ENCODE data around the gene GNAI2. TPM values are rescaled to one million over a fixed set of nuclear protein-coding genes. Genes with fewer than 3 reads are reported as not detected.

Gene GNAI2
- total RNA-seq, 3 donors from 2014 or later = 47.0 to 190 (median 96.4) TPM

- Histone ChIP-seq H3K4me1 (ENCODE audit: low read depth) (peaks cover 21% of the 10 kb centered on the region), H3K4me3 (no peak overlapping the region), H3K36me3 (ENCODE audit: low read depth) (no peaks in the 10 kb centered on the region), H3K9me3 (no peaks in the 10 kb centered on the region)
- ATAC-seq = no peak
- no peak for TF ChIP-seq CTCF (IDR thresholded peaks at IDR 0.05)
- DNase-seq = no peak
- intact Hi-C loops (cut with DNase I, micrococcal nuclease) = no loop called here
Observed at GRCh38 chr3:50250514-50250913, 14.5 kb downstream of the GNAI2 start.

GRCh38 chr3:50251220-50251619, 15.2 kb downstream of the GNAI2 start:
- Histone ChIP-seq H3K4me1 (ENCODE audit: low read depth) (peaks cover 14% of the 10 kb centered on the region), H3K4me3 (no peak overlapping the region), H3K9me3 (no peaks in the 10 kb centered on the region), H3K36me3 (ENCODE audit: low read depth) (peaks cover 6% of the 10 kb centered on the region)
- ATAC-seq (peak; percentile 67), DNase-seq (no peak)
- TF ChIP-seq CTCF (IDR thresholded peaks at IDR 0.05) = no peak
- intact Hi-C loops (cut with DNase I, micrococcal nuclease) = no loop called here

DNA sequence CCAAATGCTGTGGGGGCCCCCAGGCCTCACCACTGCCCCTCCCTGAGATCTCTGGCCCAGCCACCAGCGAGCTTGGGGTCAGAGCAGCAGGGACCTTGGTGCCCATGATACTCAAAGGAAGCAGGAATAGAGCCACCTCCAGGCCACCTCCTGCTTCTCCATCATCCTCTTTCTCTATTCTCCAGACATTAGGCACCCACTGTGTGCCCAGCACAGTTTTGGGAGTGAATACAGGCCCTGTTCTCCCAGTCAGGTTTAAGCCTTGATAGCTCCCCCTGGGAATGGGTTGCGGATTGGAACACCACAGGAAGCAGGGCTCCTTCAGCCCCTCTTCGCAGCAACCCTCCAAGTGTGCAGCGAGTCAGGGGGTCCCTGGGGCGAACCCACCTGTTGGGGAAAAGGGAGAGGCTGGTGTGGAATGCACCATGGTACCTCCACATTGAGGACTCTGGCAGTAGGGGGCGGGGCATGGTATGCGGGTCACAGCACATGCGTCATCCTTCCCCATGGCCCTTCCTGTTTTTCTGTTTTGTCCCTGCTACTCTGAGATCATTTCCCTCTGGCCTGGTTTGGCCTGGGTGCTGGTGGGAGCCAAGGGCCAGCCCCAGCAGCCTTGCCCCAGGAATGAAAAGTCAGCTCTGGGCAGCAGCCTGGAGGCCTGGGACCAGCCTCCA, 18.7 kb downstream of the GNAI2 start:
- H3K4me1 ChIP-seq (ENCODE audit: low read depth) = peaks cover 2% of the 10 kb centered on the region
- TF ChIP-seq CTCF (IDR thresholded peaks at IDR 0.05) = no peak
- no peaks in the 10 kb centered on the region for H3K9me3 ChIP-seq
- ATAC-seq (peak; percentile 20), DNase-seq (no peak)
- H3K36me3 ChIP-seq (ENCODE audit: low read depth) = peaks cover 6% of the 10 kb centered on the region
- intact Hi-C loops (cut with DNase I, micrococcal nuclease) = no loop called here
- no peak overlapping the region for H3K4me3 ChIP-seq

DNA sequence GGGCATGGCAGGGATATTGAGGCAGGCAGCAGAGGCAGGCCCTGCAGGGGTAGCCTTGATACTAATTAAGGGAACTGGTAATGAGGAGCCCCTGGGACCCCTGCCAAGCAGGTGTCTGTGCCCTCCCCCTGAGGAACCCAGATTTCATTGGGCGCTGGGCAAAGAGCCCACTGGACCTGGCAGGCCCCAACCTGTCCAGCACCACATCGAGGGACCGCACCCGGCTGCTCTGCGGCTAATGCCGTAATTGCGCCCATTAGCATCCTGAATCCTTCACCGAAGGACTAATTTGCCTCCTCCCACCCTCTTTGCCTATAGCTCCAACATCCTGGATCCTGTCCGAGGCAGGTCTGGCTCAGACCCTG, 19.2 kb downstream of the GNAI2 start:
- intact Hi-C loops (cut with DNase I, micrococcal nuclease) = no loop called here
- ATAC-seq = no peak
- TF ChIP-seq CTCF (IDR thresholded peaks at IDR 0.05) = no peak
- no peaks in the 10 kb centered on the region for H3K9me3 ChIP-seq
- H3K4me1 ChIP-seq (ENCODE audit: low read depth) = peaks cover 4% of the 10 kb centered on the region
- no peak for DNase-seq
- H3K4me3 ChIP-seq = no peak overlapping the region
- peaks cover 6% of the 10 kb centered on the region for H3K36me3 ChIP-seq (ENCODE audit: low read depth)

DNA sequence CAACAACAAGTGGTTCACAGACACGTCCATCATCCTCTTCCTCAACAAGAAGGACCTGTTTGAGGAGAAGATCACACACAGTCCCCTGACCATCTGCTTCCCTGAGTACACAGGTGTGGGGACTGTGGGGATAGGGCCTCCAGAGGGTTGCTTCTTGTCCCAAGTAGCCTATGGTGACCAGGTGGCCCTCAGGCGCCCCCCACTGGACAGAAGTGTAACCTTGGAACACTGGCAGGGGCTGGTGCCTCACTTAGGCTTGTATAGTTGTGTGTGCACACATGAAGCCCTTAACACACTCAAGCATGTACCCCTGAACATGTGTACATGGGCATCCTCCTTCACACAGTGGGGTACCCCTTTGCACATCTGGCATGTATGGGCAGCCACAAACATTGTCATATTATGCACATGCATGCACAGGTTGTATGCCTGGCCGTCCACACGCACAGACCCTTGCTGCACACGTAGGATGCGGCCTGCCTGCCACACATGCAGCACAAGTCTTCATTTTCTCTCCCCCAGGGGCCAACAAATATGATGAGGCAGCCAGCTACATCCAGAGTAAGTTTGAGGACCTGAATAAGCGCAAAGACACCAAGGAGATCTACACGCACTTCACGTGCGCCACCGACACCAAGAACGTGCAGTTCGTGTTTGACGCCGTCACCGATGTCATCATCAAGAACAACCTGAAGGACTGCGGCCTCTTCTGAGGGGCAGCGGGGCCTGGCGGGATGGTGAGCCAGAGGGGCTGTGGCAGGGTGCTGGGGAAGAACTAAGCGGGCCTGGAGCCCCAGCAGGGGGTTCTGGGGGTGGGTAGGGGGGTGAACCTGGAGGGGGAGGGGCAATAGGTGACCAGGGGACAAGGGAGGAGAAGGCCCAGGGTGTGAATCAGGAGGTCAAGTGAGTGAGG, 21.2 kb downstream of the GNAI2 start:
- peak; percentile 48 for TF ChIP-seq CTCF (IDR thresholded peaks at IDR 0.05)
- no peak overlapping the region for H3K4me3 ChIP-seq
- peaks cover 6% of the 10 kb centered on the region for H3K36me3 ChIP-seq (ENCODE audit: low read depth)
- H3K4me1 ChIP-seq (ENCODE audit: low read depth) = peaks cover 13% of the 10 kb centered on the region
- H3K9me3 ChIP-seq = no peaks in the 10 kb centered on the region
- peak; percentile 10 for ATAC-seq
- peak in 2 of 3 donors; percentile 76 for DNase-seq
- intact Hi-C loops (cut with DNase I, micrococcal nuclease) = no loop called here
